ENCODE results near the gene STAB1. TPM values are rescaled to one million over a fixed set of nuclear protein-coding genes. Genes with fewer than 3 reads are reported as not detected.

The STAB1 gene
- total and polyA plus RNA-seq, 2 of the 8 experiments (the other 6 are each of a cell fraction or from before 2014, with no cell fraction given): 1.0 to 1.9 TPM

- Histone ChIP-seq H3K27me3 (replicated peaks in 1 of 4; ENCODE audit: control insufficient read depth in 3 of 4, extremely low read depth in 1 of 4, insufficient read depth in 3 of 4, low read length in 3 of 4) (no peaks in the 10 kb centered on the region; a peak in 1 of 7 replicates), H3K9ac (replicated peaks in 1 of 4; ENCODE audit: extremely low read depth in 1 of 4, low read depth in 3 of 4, low read length in 3 of 4) (no peak overlapping the region), H3K14ac (ENCODE audit: insufficient read length) (no peak overlapping the region), H3K18ac (ENCODE audit: extremely low read depth, low read length) (no peak overlapping the region), H3K4me1 (replicated peaks in 1 of 4; ENCODE audit: control insufficient read depth in 3 of 4, insufficient read depth in 4 of 4, low read length in 3 of 4) (peaks cover 0 to 9% (median 5%) of the 10 kb centered on the region in 4 experiments; a peak in 4 of 7 replicates), H3K9me3 (ENCODE audit: insufficient read depth in 2 of 2, low read depth in 1 of 2, low read length in 1 of 2) (no peaks in the 10 kb centered on the region), H2BK15ac (ENCODE audit: low read length) (no peak overlapping the region), H3K4me3 (ENCODE audit: extremely low read depth in 1 of 4, insufficient read depth in 2 of 4, low read depth in 3 of 4, low read length in 4 of 4) (no peak overlapping the region), H4K91ac (replicated peaks; ENCODE audit: insufficient read length, low read length) (no peak overlapping the region), H2BK5ac (ENCODE audit: low read depth, low read length) (no peak overlapping the region), H3K4ac (replicated peaks; ENCODE audit: insufficient read length, low read depth, low read length) (no peak overlapping the region), H3K36me3 (ENCODE audit: control insufficient read depth in 2 of 4, insufficient read depth in 4 of 4, low read length in 3 of 4) (no peaks in the 10 kb centered on the region), H2AK5ac (ENCODE audit: low read depth, low read length) (no peak overlapping the region), H3K27ac (ENCODE audit: low read depth, low read length) (no peak overlapping the region), H3K79me1 (ENCODE audit: low read depth, low read length) (no peaks in the 10 kb centered on the region), H2BK12ac (ENCODE audit: low read depth, low read length) (no peak overlapping the region), H4K8ac (ENCODE audit: extremely low read depth, insufficient read depth, low read length) (peak overlapping the region; percentile 71; the same call in 1 of the 2 replicates), H2BK20ac (ENCODE audit: low read length) (no peak overlapping the region), H3K23me2 (ENCODE audit: low read depth, low read length) (no peaks in the 10 kb centered on the region), H4K20me1 (replicated peaks in 1 of 2; ENCODE audit: control insufficient read depth in 1 of 2, insufficient read depth in 2 of 2, low read length in 2 of 2) (no peaks in the 10 kb centered on the region), H3K23ac (ENCODE audit: insufficient read length) (no peak overlapping the region), H4K5ac (ENCODE audit: insufficient read length, low read depth, low read length) (no peak overlapping the region), H2AFZ (ENCODE audit: low read length) (no peak overlapping the region), H3K79me2 (ENCODE audit: control insufficient read depth in 1 of 2, insufficient read depth in 2 of 2, low read length in 2 of 2) (no peaks in the 10 kb centered on the region), H3K4me2 (ENCODE audit: insufficient read depth in 1 of 2, low read depth in 2 of 2, low read length in 2 of 2) (no peak overlapping the region), H2BK120ac (replicated peaks; ENCODE audit: low read depth, low read length) (no peak overlapping the region), H3K56ac (replicated peaks; ENCODE audit: insufficient read length, low read depth, low read length) (no peak overlapping the region)
- WGBS, 2 experiments (ENCODE audit: extremely low coverage in 1 of 2, insufficient coverage in 1 of 2, insufficient read length in 1 of 2, insufficient replicate concordance in 2 of 2, low coverage in 1 of 2, low lambda C conversion rate in 2 of 2, missing lambda C conversion rate in 1 of 2): 84% methylated on average over 16 of the region's 23 CpGs; no CpG with 5 or more reads in 1 of the 2 experiments
- no peak for TF ChIP-seq NANOG (IDR thresholded peaks at IDR 0.05; ENCODE audit: insufficient read depth, low read depth, low read length, poor library complexity, severe bottlenecking)
- TF ChIP-seq, protein P1, sequence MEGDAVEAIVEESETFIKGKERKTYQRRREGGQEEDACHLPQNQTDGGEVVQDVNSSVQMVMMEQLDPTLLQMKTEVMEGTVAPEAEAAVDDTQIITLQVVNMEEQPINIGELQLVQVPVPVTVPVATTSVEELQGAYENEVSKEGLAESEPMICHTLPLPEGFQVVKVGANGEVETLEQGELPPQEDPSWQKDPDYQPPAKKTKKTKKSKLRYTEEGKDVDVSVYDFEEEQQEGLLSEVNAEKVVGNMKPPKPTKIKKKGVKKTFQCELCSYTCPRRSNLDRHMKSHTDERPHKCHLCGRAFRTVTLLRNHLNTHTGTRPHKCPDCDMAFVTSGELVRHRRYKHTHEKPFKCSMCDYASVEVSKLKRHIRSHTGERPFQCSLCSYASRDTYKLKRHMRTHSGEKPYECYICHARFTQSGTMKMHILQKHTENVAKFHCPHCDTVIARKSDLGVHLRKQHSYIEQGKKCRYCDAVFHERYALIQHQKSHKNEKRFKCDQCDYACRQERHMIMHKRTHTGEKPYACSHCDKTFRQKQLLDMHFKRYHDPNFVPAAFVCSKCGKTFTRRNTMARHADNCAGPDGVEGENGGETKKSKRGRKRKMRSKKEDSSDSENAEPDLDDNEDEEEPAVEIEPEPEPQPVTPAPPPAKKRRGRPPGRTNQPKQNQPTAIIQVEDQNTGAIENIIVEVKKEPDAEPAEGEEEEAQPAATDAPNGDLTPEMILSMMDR (IDR thresholded peaks at IDR 0.05; ENCODE audit: control extremely low read depth in 1 of 3, insufficient read depth in 1 of 3, low read depth in 1 of 3, low read length in 3 of 3): peak in 1 of 3 experiments; percentile 4; a peak in 1 of 4 replicates
- DNase-seq (ENCODE audit: low read depth in 1 of 2, low spot score in 2 of 2) (no peak), FAIRE-seq (no peak)
- ChIA-PET POLR2A (ENCODE audit: partially characterized antibody) (interaction anchor here (1.0 to 1.6 kb wide), 5 partner anchors 11 to 16 kb away, joined by 3 to 5 read pairs (median 3); no protein-coding TSS in a partner anchor), CTCF (ENCODE audit: partially characterized antibody) (interaction anchor here (1.0 to 2.9 kb wide), 3 partner anchors 21 to 57 kb away, joined by 3 to 13 read pairs (median 5); no protein-coding TSS in a partner anchor)
These were observed 8.8 kb downstream of the STAB1 start for GRCh38 chr3:52503788-52504424.
